Rectal smooth muscle tissue (tissue), 1 donor: Measurements from ENCODE around the gene TRAPPC2L.

ENCODE experiments used
- H3K27ac ChIP-seq: one replicate; pipeline ENCODE4 v1.7.0; 2013; ENCODE audit warnings: low read depth, low read length, inconsistent platforms
- H3K27me3 ChIP-seq: one replicate; pipeline ENCODE4 v1.7.0; 2013; ENCODE audit warnings: low read length; ENCODE audit not compliant: control insufficient read depth, insufficient read depth
- H3K36me3 ChIP-seq: one replicate; pipeline ENCODE4 v1.7.0; 2013; ENCODE audit warnings: low read length; ENCODE audit not compliant: control insufficient read depth, insufficient read depth
- H3K4me1 ChIP-seq: one replicate; pipeline ENCODE4 v1.7.0; 2013; ENCODE audit warnings: low read length; ENCODE audit not compliant: control insufficient read depth, insufficient read depth
- H3K4me3 ChIP-seq: one replicate; pipeline ENCODE4 v1.7.0; 2013; ENCODE audit warnings: low read length
- H3K9ac ChIP-seq: one replicate; pipeline ENCODE4 v1.7.0; 2013; ENCODE audit warnings: low read length

The TRAPPC2L gene

DNA sequence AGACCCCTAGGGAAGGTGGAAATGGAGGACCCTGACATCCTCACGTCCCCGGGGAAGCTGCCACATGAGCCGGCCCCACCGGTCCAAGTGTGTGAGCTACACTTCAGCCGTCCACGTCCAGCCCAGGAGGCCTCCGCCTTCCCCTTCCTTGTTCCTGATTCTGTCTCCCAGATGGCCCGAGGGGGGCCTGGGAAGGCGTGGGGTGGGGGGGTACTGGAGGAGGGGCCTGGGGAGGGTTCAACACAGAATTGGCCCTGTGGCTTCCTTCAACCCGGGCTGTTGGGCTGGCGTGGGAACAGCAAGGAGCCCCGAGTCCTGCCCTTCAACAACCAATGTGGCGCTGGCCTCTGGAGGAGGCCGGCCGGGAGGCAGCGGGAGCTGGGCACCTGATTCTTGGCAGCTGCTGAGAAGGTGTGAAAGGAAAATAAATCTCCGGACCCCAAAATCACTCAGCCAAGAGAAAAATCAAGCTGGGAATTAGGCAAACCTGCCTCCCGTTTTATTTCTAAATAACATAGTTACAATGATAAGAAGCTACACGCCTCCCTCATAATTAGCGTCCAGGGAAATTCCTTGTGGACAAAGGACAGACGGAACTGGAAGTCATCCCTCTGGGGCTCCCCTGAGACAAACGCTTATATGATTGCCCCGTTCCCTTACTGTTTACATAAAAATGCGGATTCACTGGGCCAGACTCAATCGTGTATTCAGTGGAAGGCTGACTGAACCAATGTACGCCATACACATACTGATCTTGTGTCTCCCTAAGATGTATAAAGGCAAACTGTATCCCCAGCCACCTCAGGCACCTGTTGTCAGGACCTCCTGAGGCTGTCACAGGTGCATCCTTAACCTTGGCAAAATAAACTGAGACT is 43.4 kb upstream of the TRAPPC2L start:
- Histone ChIP-seq H3K4me1 (peaks cover 14% of the 10 kb centered on the region), H3K27ac (no peak overlapping the region), H3K36me3 (peaks cover 6% of the 10 kb centered on the region), H3K9ac (no peak overlapping the region), H3K4me3 (no peak overlapping the region), H3K27me3 (no peaks in the 10 kb centered on the region)

DNA sequence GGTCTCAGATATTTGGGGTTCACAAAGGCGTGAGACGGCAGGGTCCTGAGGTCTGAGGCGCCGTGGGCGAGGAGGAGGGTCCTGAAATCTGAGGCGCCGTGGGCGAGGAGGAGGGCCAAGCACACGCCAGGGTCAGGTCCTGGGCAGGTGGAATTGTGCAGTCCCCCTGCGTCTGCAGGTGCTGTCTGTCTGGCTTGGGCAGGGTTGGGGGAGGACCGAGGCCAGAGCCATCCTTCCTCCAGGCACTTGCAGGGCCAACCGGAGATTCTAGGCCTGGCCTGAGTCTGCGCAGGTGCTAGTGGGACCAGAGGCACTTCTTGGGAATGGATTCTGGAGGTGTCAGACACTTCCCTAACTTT is 42.8 kb upstream of the TRAPPC2L start:
- Histone ChIP-seq H3K4me3 (no peak overlapping the region), H3K36me3 (peaks cover 5% of the 10 kb centered on the region), H3K9ac (no peak overlapping the region), H3K27ac (no peak overlapping the region), H3K27me3 (no peaks in the 10 kb centered on the region), H3K4me1 (peaks cover 14% of the 10 kb centered on the region)

DNA sequence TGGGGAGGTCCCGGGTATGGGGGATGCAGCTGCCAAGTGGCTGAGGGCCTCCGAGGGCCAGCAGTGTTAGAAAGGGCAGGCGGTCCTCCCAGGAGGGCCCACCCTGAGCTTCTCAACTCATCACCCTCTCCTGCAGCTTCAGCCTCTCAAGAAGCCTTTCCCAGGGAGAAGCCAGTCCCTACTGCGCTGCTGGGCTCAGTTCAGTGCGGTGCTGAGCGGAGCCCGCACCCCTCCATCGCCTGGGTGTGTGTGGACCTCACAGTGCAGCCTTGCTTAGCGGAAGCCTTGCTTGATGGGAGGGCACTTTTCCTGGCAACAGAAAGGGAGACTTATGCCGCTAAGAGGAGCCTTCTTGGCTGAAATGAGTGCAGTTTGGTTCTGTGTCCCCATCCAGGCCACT is 41.7 kb upstream of the TRAPPC2L start:
- Histone ChIP-seq H3K4me3 (no peak overlapping the region), H3K36me3 (no peaks in the 10 kb centered on the region), H3K9ac (no peak overlapping the region), H3K4me1 (peaks cover 9% of the 10 kb centered on the region), H3K27ac (no peak overlapping the region), H3K27me3 (no peaks in the 10 kb centered on the region)

DNA sequence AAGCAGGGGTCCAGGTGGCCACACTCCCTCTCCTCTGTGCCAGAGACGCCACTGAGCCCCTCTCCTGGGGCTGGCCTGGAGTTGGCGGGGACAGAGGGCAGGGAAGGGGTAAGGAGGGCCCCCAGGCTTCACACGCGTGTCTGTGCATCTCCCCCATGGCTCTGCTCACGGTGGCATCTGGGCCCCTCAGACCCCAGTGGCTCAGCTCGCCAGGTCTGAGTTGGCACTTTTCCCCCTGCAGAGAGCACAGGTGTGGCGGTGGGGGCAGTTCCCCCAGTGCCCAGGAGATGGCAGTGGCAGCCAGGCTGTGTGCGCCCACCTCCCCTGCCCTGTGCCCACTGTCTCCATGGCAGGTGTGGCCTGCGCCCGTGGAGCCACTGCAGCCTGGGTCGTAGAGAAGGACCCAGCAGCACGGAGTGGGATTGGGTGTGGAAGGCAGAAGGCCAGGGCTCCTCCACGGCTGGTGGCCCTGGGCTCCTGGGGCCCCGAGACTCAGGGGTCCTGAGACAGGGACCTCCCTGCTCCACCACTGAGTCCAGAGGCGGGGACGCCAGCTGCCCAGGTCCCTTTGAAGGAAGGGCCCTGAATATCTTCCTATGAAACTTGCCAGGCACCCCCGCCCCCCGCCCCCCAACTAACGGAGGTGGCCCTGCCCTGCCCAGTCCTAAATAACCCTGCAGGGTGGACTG is 40.9 kb upstream of the TRAPPC2L start:
- Histone ChIP-seq H3K36me3 (no peaks in the 10 kb centered on the region), H3K27ac (no peak overlapping the region), H3K4me1 (peaks cover 1% of the 10 kb centered on the region), H3K9ac (no peak overlapping the region), H3K27me3 (no peaks in the 10 kb centered on the region), H3K4me3 (no peak overlapping the region)

DNA sequence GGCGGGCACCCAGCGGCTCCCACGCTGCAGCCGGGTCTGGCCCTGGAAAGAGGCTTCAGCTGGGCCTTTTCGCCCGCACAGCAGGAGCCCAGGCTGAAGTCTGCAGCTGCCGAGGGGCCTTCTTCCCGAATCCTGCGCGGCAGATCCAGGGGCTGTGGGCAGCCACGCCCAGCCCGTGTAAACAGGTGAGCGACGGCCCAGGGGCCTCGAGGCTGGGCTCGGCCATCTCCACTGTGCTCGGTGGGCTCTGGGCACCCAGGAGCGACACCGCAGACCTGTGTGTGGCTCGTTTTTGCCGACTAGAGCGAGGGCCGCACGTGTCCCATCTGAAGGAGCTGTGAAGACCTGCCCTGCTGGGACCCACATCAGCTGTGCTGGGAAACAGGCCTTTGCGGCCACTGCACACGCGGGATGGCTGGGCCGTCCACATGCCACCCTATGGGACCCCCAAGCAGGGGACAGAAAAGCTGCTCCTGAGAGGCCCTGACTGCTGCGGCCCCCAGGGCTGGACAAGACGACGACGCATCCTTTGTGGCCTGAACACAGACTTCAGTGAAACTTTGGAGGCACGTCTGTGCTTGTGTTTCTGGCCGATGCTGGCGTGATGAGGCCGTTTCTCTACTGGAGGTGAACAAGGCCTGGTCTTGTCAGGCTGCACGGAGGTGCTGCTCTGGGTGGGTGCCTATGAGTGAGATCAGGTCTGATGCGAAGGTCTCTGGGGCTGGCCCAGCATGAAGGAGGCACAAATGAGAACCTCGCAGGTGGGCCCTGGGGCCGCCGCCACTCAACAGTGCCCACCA is 40.0 kb upstream of the TRAPPC2L start:
- Histone ChIP-seq H3K9ac (no peak overlapping the region), H3K4me1 (no peaks in the 10 kb centered on the region), H3K36me3 (peaks cover 4% of the 10 kb centered on the region), H3K27ac (no peak overlapping the region), H3K4me3 (no peak overlapping the region), H3K27me3 (no peaks in the 10 kb centered on the region)

DNA sequence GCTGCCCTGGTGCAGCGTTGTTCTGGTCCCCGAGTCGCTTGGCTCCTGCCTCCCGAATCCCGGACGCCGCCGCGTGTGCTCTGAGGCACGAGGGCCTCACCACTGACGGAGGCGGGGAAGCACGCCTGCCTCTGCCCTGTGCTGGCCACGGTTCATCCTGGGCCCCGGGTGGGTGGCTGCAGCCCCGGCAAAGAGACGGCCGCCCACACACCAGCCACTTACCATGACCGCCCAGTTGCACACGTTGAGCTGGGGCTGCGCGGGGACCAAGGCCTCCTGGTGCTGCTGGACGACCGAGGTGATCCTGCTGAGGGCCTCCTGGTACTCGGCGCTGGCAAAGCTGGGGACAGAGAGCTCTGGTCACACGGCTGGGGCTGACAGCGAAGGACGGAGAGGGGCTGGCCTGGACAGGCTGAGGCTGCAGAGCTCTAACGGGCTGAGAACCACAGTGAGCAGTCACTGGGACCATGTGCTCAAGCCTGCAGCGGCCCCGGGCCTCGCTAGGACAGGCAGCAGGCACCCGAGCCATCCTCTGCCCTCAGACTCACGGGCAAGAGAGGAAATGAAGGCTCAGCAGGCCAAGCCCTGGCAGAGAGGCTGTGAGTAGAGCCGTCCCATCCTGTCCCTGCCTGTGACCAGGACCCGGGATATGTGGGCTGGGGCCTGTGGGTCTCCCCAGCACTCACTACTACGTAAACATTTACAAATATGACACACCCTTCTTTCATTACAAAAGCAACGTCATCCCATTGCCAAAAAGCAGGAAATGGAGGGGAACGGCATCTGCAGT is 38.9 kb upstream of the TRAPPC2L start:
- Histone ChIP-seq H3K4me1 (no peaks in the 10 kb centered on the region), H3K27ac (no peak overlapping the region), H3K4me3 (no peak overlapping the region), H3K9ac (no peak overlapping the region), H3K36me3 (peaks cover 12% of the 10 kb centered on the region), H3K27me3 (no peaks in the 10 kb centered on the region)

DNA sequence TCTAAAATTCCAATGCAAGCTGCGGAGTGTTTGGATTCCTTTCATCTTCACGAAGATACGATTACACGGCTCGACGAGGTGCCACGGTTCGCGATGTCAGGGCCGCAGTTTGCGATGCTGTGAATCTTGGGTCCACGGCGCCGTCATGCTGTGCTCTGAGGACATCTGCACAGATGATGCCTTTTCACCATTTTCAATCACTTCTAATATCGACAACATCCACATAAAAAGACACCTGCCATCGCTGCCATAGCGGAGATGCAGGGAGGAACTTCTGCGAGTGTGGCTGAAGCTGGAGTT is 38.4 kb upstream of the TRAPPC2L start:
- Histone ChIP-seq H3K27me3 (no peaks in the 10 kb centered on the region), H3K4me1 (no peaks in the 10 kb centered on the region), H3K9ac (no peak overlapping the region), H3K4me3 (no peak overlapping the region), H3K27ac (no peak overlapping the region), H3K36me3 (peaks cover 14% of the 10 kb centered on the region)

DNA sequence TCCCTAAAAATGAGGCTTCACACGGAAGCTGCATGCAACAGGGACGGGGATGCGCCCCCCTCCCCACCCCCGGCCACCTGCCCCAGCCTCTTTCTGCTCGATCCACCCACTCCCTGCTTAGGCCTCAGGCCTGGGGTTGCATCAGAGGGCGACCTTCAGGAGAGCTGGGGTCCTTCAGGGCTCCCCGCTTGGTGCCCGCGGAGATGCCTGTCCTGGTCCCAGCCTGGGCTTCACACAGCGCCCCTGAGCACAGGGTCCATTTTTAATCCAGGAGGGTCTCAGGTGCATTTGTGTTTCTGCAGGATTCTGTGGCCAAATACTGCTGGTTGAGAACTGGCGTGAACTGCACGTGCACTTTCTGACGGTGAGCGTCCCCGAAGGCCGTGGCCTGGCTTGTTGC is 37.8 kb upstream of the TRAPPC2L start:
- no peaks in the 10 kb centered on the region for H3K27me3 ChIP-seq
- H3K4me3 ChIP-seq, result no peak overlapping the region
- H3K27ac ChIP-seq, result no peak overlapping the region
- H3K9ac ChIP-seq, result no peak overlapping the region
- no peaks in the 10 kb centered on the region for H3K4me1 ChIP-seq
- H3K36me3 ChIP-seq, result peaks cover 14% of the 10 kb centered on the region

DNA sequence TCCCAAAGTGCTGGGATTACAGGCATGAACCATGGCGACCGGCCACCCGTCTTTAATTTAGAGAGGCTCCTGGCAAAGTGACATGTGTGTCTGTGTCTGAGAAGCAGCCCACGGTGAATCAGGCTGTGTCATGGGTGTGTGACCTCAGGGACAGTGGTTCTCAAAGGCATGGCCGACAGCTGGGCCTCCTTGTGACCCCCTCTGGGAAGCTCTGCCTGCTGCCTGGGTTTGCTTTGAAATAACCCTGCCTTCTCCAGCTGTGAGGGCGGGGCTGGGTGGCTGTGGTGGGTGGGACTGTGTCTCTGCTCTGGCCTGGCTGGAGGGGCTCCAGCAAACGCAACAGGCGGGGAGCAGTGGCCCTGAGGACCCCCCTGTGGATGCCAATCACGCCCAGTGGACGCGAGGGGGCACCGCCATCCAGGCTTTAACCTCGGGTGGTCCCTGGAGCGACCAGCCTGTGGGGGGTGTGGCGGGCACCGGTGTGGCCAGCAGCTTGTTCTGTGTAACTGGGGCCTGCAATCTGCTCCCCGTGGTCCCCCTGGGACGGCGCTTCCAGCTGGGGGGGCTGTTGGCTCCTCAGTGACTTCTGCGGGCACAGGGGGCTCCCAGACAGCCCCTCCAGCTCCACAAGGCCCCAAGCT is 36.4 kb upstream of the TRAPPC2L start:
- no peaks in the 10 kb centered on the region for H3K4me1 ChIP-seq
- no peak overlapping the region for H3K4me3 ChIP-seq
- H3K36me3 ChIP-seq, result peaks cover 14% of the 10 kb centered on the region
- no peaks in the 10 kb centered on the region for H3K27me3 ChIP-seq
- H3K9ac ChIP-seq, result no peak overlapping the region
- no peak overlapping the region for H3K27ac ChIP-seq

DNA sequence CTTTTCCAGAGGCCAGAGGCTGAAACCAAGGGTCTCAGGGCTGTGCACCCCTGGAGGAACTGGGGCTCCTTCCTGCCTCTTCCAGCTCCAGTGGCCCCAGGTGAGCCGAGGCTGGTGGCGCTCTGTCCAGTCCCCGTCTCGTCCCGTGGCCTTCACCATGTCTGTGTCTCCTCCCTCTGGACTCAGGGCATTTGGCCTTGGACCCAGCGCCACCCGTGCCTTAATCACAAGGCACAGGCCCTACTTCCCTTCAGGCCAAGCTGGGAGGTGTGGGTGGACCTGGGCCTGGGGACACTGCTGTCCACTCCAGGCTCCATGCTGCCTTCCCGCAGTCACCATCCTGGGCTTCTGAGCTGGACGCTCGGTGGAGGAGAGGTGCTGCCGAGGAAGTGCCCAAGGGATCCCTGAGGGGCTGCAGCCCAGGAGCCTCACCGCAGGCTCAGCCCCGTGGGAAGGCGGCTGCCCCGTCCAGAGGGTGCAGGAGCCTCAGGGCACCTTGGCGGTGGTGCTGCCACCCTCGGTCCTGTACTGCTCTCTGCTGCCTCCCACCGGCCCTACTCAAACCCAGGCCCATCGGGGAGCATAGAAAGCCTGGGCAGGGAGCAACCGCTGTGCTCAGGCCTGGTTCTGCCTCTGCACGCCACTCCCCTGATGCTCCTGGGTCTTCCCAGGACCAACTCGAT is 35.6 kb upstream of the TRAPPC2L start:
- H3K36me3 ChIP-seq, result peaks cover 14% of the 10 kb centered on the region
- no peaks in the 10 kb centered on the region for H3K4me1 ChIP-seq
- H3K4me3 ChIP-seq, result no peak overlapping the region
- no peak overlapping the region for H3K27ac ChIP-seq
- no peak overlapping the region for H3K9ac ChIP-seq
- H3K27me3 ChIP-seq, result no peaks in the 10 kb centered on the region

DNA sequence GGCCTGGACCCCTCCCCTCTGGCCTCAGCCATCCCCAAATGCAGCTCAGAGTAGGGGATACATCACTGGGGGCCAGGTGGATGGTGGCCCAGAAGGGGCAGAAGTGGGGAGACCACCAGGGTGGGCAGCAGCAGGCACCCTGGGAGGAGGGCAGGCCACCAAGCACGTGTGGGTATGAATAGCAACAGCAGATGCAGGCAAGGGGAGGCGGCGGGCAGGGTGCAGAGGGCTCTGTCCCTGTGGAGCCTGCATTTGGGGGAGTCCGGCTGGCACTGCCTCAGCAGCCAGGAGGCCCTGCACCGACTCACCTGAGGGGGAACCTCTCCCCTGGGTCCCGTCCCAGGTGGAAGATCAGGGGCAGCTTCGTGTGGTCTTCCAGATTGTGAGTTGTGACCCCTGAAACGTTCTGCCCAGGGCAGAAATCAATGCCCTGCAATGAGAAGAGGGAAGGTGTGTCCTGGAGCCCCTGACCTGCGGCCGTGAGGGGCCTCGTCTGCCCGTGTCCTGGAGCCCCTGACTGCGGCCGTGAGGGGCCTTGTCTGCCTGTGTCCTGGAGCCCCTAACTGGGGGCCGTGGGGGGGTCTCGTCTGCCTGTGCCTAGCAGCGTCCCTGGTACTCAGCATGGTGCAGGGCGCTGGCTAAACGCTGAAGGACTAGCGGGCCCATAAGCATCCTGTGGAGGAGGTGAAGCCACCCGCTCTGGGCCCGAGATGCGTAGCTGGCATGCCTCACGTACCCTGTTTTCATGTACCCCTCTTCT is 34.5 kb upstream of the TRAPPC2L start:
- H3K36me3 ChIP-seq, result peaks cover 14% of the 10 kb centered on the region
- H3K4me3 ChIP-seq, result no peak overlapping the region
- H3K27ac ChIP-seq, result no peak overlapping the region
- no peak overlapping the region for H3K9ac ChIP-seq
- H3K27me3 ChIP-seq, result no peaks in the 10 kb centered on the region
- no peaks in the 10 kb centered on the region for H3K4me1 ChIP-seq
